GM19463 (cell line): Measurements from ENCODE around the gene MATN3.
A peak's percentile ranks its signal among the peaks of the same experiment; 100 is the strongest.

ENCODE experiments used
- ATAC-seq: cut with Tn5 transposase; IDR thresholded peaks from one replicate; pipeline ENCODE4 v1.9.1; 2021; ENCODE audit warnings: mild to moderate bottlenecking, moderate library complexity; ENCODE audit not compliant: unreplicated experiment

MATN3 gene

GRCh38 chr2:20008703-20009102, 3.8 kb downstream of the MATN3 start:
- ATAC-seq, result no peak

GRCh38 chr2:20005891-20006470, 6.5 kb downstream of the MATN3 start:
- ATAC-seq, result no peak

GRCh38 chr2:20005067-20005627, 7.3 kb downstream of the MATN3 start:
- no peak for ATAC-seq

GRCh38 chr2:20001361-20001863, 11.1 kb downstream of the MATN3 start:
- no peak for ATAC-seq

GRCh38 chr2:19993731-19994130, 18.7 kb downstream of the MATN3 start:
- no peak for ATAC-seq

- no peak for ATAC-seq
These were observed 20.6 kb downstream of the MATN3 start for GRCh38 chr2:19991895-19992294.

GRCh38 chr2:19990416-19990728, 22.1 kb downstream of the MATN3 start:
- no peak for ATAC-seq

GRCh38 chr2:19989667-19990415, 22.6 kb downstream of the MATN3 start, which contains the start of gene WDR35:
Gene WDR35 (minus strand): TSS chr2:19990105. CDS start chr2:19990015, 90 bp downstream.
- peak; percentile 94 for ATAC-seq

GRCh38 chr2:19989342-19989666, 23.2 kb downstream of the MATN3 start:
- ATAC-seq, result no peak

GRCh38 chr2:19988600-19988999, 23.9 kb downstream of the MATN3 start:
- ATAC-seq, result no peak

- ATAC-seq, result peak; percentile 63
These were observed 24.5 kb downstream of the MATN3 start for GRCh38 chr2:19987936-19988335.

GRCh38 chr2:19982268-19982667, 30.2 kb downstream of the MATN3 start:
- no peak for ATAC-seq

GRCh38 chr2:19979932-19980331, 32.5 kb downstream of the MATN3 start:
- ATAC-seq, result no peak

GRCh38 chr2:19973466-19973865, 39.0 kb downstream of the MATN3 start:
- no peak for ATAC-seq

GRCh38 chr2:19971691-19972090, 40.8 kb downstream of the MATN3 start:
- no peak for ATAC-seq

- no peak for ATAC-seq
These were observed 49.1 kb downstream of the MATN3 start for GRCh38 chr2:19963386-19963785.

GRCh38 chr2:19955544-19956422, 56.7 kb downstream of the MATN3 start:
- ATAC-seq, result peak; percentile 90

- no peak for ATAC-seq
These were observed 63.4 kb downstream of the MATN3 start for GRCh38 chr2:19949071-19949470.

GRCh38 chr2:19947184-19947940, 65.1 kb downstream of the MATN3 start:
- ATAC-seq, result no peak

- no peak for ATAC-seq
These were observed 68.1 kb downstream of the MATN3 start for GRCh38 chr2:19944205-19944845.
